Activated T-cell treated with anti-CD3 and anti-CD28 coated beads, Interleukin-2, amount 50 U/mL, for 1 hour (primary cell): ENCODE measurements around the gene PI4K2A.
"Not testable (repeated sequence)": the region's sequence is repeated elsewhere in the genome, so short reads cannot be mapped to it uniquely, and the experiment has no call there.

Experiments used
- DNase-seq: peaks from one replicate; pipeline ENCODE4 v3.0.0-alpha.2; 2020

Gene PI4K2A

GRCh38 chr10:97676770-97677581 lies 36.5 kb downstream of the PI4K2A start:
- DNase-seq = peak; percentile 63

- DNase-seq = no peak
These were observed 39.1 kb downstream of the PI4K2A start for GRCh38 chr10:97679594-97679993.

DNA sequence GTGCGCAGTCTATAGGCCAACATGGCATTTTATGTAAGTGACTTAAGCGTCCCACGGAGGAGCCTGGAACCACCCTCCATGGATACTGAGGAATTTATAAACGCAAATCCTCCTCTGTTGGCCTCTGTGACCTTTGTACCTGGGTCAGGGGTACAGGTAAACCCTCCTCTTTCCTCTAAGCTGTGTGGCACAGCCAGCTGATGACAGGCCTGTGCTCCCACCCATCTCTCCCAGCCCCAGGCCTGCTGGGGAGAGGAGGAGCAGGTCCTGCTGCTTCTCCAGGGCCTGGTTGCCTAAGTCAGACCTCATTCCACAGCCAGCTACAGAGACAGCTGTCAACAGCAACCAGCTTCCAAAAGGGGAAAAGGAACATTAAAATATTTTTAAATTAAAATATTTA lies 41.6 kb downstream of the PI4K2A start:
- no peak for DNase-seq

DNA sequence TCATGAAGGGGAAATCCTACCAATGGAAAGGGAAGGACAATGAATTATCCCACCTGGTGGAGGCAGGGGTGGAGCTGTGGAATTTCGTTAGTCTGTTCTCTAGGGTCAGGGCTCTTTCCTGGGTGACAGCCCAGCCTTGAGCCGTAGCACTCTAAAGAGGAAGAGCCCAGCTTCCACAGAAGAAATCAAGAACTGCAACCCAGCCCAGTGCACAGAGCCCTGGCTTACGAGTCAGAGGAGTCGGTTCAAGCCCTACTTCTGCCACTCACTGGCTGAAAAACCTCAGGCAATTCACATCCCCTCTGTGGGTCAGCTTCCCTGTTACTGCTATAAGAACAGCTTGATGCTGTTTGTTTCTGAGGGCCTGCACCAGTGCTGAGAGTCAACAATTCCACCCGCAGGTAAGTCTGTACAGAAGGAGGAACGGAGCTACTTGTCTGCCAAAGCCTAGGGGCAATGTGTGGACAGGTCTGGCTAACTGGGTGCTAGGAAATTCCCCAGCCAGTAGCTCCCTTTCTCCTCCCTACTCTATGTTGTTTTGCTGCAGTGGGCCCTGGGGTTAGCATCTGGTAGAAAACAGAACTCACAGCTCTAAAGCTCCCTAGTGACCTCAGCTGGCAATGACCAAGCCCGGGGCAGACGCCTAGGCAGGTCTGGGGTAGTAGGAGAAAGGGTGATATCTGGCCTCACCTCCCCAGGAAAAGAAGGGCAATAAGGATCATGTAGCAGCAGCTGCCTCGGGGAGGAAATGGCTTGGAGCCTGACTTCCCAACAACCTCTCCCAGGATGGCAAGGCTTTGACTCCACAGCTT lies 43.3 kb downstream of the PI4K2A start:
- no peak for DNase-seq

- DNase-seq = not testable (repeated sequence)
These were observed 43.9 kb downstream of the PI4K2A start for GRCh38 chr10:97684368-97684713.

DNA sequence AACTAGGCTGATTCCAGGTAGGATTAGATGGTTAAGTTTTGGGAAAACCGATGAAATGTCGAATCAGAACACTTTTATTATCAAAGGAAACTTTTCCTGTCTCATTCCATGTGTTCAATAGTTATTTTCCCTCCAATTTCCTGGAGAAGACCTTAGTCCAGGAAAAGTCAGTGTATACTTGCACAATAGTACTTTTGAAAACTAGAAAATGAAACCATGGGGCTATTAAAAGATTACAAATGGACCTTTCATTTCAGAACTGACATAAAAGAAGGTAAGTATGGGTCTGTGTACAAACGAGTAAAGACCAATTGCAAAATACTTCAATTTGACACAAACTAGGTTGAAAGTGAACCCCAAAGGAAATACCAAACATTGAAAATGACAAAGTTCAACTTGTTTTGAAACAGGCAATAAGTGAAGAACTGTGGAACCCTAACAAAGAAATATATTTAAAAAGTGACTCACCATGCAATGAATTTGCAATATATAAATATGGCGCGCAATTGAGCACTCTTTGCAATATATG lies 44.5 kb downstream of the PI4K2A start:
- no peak for DNase-seq

- DNase-seq = no peak
These were observed 45.0 kb downstream of the PI4K2A start for GRCh38 chr10:97685395-97685958.

DNA sequence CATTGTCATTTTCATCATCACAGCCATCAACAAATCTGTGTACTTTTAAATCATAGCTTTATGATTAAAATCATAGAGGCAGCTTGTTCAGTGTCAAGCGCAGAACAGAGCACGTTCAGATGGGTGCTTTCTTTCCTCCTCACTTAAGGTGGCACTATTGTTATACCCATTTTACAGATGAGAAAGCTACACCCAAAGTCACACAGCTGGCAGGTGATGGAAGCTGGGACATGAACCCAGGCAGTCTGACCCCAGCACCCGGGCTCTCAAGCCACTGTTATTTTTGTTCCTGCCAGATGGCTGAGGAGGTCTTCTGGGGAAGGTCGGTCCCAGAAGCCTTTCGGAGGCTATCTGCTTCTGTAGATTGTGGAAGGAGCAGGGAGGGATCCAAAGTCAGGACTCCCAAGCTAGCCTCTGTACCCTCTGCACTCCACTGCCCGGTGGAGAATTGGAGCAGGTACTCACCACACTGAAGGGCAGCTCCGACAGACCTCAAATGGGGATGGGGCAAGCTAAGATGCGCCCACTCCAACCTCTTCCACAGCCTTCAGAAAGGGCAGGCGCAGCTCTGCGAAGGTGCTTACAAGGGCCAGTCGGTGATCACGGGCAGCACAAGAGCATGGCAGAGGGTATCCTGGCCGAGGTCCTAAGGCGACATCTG lies 46.0 kb downstream of the PI4K2A start:
- no peak for DNase-seq

DNA sequence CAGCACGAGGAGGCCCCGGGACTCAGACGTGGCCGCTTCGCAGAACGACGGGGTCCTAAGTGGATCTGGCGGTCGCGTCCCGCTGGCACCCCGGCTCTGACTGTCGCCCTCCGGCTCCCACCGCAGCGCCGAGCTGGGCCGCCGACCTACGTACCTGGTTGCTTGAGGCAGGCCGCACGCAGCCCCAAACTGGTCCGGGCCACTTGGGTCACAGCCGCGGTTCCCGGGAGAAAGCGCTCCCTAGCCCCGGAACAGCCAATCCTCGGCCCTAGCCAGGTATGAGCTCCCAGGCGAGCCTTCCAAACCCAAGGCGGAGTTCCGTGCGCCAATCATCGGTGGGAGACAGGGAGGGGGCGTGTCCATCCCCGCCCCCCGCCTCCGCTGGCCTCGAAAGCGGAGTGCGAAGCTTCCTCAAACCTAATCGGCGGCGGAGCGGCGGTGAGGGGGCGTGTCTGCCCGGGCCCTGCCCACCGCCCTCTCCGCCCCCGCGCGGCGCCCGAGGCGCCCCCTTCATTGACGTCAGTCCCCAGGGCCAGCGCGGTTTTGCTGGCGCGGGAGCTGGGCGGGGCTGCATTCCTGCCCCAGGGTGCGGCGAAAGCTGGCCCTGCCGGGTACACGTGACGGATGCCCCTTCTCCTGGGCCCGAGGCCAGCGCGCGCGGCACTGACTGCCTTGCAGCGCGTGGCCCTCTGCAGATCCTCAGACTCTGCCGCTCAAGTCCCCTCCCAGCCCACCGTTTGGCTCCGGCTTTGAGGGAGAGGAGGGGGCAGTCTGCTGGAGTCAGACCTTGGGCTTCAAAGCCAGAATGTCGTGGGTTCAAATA lies 46.7 kb downstream of the PI4K2A start, which contains the start of gene AVPI1:
Gene AVPI1 (minus strand): TSS at position 280 of the 823 bp plus-strand sequence. CDS start 7,336 bp downstream, outside the sequence.
- peak; percentile 97 for DNase-seq

DNA sequence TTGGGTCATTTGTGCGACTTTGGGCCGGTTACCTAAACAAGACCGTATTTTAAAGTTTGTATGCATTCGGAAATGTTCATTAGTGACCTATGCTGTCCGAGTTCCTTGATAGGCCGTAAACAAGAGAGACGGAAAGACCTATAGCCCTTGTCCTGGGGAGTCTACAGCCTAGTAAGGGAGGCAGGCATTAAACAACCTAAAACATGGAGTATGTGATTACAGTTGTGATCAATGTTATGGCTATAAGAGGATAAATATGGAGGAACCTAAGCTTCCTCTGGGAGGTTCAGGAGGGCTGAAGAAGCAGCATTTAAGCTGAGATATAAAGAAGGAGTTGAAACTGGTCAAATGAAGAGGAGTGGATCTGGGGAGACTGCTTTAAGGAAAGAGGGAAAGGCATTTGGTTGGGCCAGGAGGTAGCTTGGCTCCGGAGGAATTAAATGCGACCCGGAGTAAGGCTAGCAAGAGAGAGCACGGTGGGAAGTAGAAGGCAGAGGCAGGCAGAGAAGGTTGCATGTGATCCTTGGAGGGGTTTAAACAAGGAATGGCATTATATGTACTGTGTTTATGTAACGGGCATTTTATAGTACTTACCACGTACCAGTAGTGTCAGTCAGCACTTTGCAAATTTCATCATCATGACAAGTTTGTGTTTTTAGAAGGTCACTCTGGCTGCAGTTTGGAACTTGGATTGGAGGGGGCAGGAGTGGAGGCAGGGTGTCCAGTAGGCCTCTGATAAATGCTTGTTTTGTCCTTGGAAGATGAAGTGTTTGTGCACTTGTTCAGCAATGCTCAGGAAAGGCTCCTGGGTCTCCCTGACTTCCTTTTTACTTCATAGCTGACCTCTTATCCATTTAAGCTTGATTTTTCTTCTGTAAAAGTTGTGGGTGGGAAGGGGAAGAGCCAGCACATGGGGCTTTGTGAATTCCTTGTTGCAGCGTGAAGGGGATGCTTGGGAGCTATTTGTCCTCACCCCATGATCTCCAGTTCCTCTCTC lies 47.6 kb downstream of the PI4K2A start:
- DNase-seq = no peak

GRCh38 chr10:97689559-97690020 lies 49.1 kb downstream of the PI4K2A start:
- DNase-seq = no peak

GRCh38 chr10:97690133-97690532 lies 49.7 kb downstream of the PI4K2A start:
- DNase-seq = no peak

DNA sequence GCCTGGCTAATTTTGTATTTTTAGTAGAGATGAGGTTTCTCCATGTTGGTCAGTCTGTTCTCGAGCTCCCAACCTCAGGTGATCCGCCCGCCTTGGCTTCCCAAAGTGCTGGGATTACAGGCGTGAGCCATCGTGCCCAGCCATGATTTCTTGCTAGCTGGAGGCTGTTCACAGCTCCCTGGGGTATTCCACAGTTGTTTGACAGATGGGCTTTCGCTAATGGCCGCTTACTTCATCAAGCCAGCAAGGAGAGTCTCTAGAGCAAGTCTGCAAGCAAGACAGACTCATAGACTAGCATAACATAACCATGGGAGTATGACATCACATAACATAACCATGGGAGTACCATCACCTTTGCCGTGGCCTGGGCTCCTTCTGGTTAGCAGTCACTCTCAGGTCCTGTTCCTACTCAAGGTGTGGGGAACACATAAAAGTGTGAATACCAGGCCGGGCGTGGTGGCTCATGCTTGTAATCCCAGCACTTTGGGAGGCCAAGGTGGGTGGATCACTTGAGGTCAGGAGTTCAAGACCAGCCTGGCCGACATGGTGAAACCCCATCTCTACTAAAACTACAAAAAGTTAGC lies 57.7 kb downstream of the PI4K2A start:
- DNase-seq = not testable (repeated sequence)

- DNase-seq = peak; percentile 25
These were observed 61.1 kb downstream of the PI4K2A start for GRCh38 chr10:97701438-97702069.

DNA sequence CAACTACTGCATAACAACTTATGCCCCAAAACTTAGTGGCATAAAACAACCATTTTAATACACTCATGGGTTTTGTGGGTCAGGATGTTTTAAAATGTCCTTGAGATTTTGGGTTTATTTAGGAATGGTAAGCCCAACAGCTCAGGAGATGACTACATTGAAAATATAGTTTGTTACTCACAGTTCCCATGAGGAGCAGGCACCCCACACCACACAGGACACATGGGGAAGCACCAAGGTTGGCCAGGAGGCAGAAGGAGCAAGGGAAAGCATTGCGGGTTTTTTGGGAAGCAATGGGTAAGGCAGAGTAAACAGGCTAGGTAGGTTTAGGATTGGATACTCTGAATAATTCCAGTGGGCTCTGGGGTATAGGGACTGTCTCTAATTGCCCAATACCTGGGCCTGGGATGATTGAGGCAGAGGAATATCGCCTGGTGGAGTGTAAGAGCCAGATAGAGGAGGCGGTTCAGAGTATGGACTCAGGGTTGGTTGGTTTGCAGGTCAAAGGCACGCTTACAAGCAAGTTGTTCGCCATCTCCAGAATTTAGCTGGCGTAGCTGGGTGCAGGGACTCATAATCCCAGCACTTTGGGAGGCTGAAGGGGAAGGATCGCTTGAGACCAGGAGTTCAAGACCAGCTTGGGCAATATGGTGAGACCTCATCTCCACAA lies 63.1 kb downstream of the PI4K2A start:
- DNase-seq = no peak

GRCh38 chr10:97704341-97704740 lies 63.9 kb downstream of the PI4K2A start:
- no peak for DNase-seq

- no peak for DNase-seq
These were observed 64.7 kb downstream of the PI4K2A start for GRCh38 chr10:97705006-97705670.

GRCh38 chr10:97707134-97707861 lies 66.8 kb downstream of the PI4K2A start:
- DNase-seq = no peak
